ENCODE results near the gene RAB1A. TPM values are rescaled to one million over a fixed set of nuclear protein-coding genes. Genes with fewer than 3 reads are reported as not detected.
A peak's percentile ranks its signal among the peaks of the same experiment; 100 is the strongest.
"Not testable (repeated sequence)": the region's sequence is repeated elsewhere in the genome, so short reads cannot be mapped to it uniquely, and the experiment has no call there.

RAB1A gene
- total RNA-seq, 2 experiments from 2014 or later = 77.1 to 84.8 TPM

- H3K36me3 Mint-ChIP-seq (ENCODE audit: low read depth) = no peaks in the 10 kb centered on the region
- peaks cover 22% of the 10 kb centered on the region for H3K4me1 Mint-ChIP-seq
- H3K27ac Mint-ChIP-seq = no peak overlapping the region
- no peak for ATAC-seq
- no peaks in the 10 kb centered on the region for H3K27me3 Mint-ChIP-seq
- no peak for DNase-seq
- POLR2A ChIA-PET = no interaction called here
- intact Hi-C loops (cut with DNase I, micrococcal nuclease) = no loop called here
- H3K9me3 Mint-ChIP-seq (ENCODE audit: low read depth) = no peaks in the 10 kb centered on the region
- H3K4me3 Mint-ChIP-seq = no peak overlapping the region
- CTCF ChIA-PET = interaction anchor here (0.7 to 1.0 kb wide), 2 partner anchors 25 to 96 kb away, joined by 3 read pairs; no protein-coding TSS in a partner anchor
Measured at GRCh38 chr2:65161551-65162100, 31.7 kb upstream of the RAB1A start.

GRCh38 chr2:65159906-65160305 lies 30.0 kb upstream of the RAB1A start:
- ATAC-seq (no peak), DNase-seq (no peak)
- ChIA-PET CTCF (interaction anchor here (1.2 to 1.3 kb wide), 2 partner anchors 30 to 96 kb away, joined by 3 read pairs; partner anchors contain the start of gene RAB1A), POLR2A (no interaction called here)
- Mint-ChIP-seq H3K4me3 (no peak overlapping the region), H3K36me3 (ENCODE audit: low read depth) (no peaks in the 10 kb centered on the region), H3K27ac (no peak overlapping the region), H3K9me3 (ENCODE audit: low read depth) (no peaks in the 10 kb centered on the region), H3K27me3 (no peaks in the 10 kb centered on the region), H3K4me1 (peaks cover 22% of the 10 kb centered on the region)
- intact Hi-C loops (cut with DNase I, micrococcal nuclease) = no loop called here

- intact Hi-C loops (cut with DNase I, micrococcal nuclease) = no loop called here
- Mint-ChIP-seq H3K9me3 (ENCODE audit: low read depth) (no peaks in the 10 kb centered on the region), H3K27me3 (no peaks in the 10 kb centered on the region), H3K4me3 (no peak overlapping the region), H3K4me1 (peaks cover 17% of the 10 kb centered on the region), H3K36me3 (ENCODE audit: low read depth) (no peaks in the 10 kb centered on the region), H3K27ac (no peak overlapping the region)
- POLR2A ChIA-PET = no interaction called here
- DNase-seq = no peak
- CTCF ChIA-PET = interaction anchor here (1.2 to 1.3 kb wide), 2 partner anchors 29 to 95 kb away, joined by 3 read pairs; partner anchors contain the start of gene RAB1A
- ATAC-seq = no peak
Measured at GRCh38 chr2:65159261-65159660, 29.4 kb upstream of the RAB1A start.

- ATAC-seq (no peak), DNase-seq (no peak)
- intact Hi-C loops (cut with DNase I, micrococcal nuclease) = no loop called here
- POLR2A ChIA-PET = interaction anchor here (0.6 kb wide), 1 partner anchor 9 kb away, joined by 12 read pairs; no protein-coding TSS in a partner anchor
- Mint-ChIP-seq H3K36me3 (ENCODE audit: low read depth) (no peaks in the 10 kb centered on the region), H3K9me3 (ENCODE audit: low read depth) (no peaks in the 10 kb centered on the region), H3K4me1 (peaks cover 13% of the 10 kb centered on the region), H3K4me3 (no peak overlapping the region), H3K27ac (no peak overlapping the region), H3K27me3 (no peaks in the 10 kb centered on the region)
- CTCF ChIA-PET = interaction anchor here (0.6 to 1.9 kb wide), 4 partner anchors 11 to 94 kb away, joined by 3 to 7 read pairs (median 3); partner anchors contain the start of gene RAB1A
Measured at GRCh38 chr2:65158557-65158956, 28.7 kb upstream of the RAB1A start.

- DNase-seq; H3K27me3 Mint-ChIP-seq; H3K4me3 Mint-ChIP-seq; ATAC-seq; intact Hi-C loops (cut with DNase I, micrococcal nuclease); H3K27ac Mint-ChIP-seq; H3K4me1 Mint-ChIP-seq; H3K36me3 Mint-ChIP-seq (ENCODE audit: low read depth); H3K9me3 Mint-ChIP-seq (ENCODE audit: low read depth): not testable (repeated sequence)
- ChIA-PET CTCF (interaction anchor here (1.5 to 1.9 kb wide), 2 partner anchors 12 to 240 kb away, joined by 6 to 7 read pairs; no protein-coding TSS in a partner anchor), POLR2A (interaction anchor here (0.6 kb wide), 1 partner anchor 8 kb away, joined by 12 read pairs; no protein-coding TSS in a partner anchor)
Measured at GRCh38 chr2:65157856-65158255, 27.9 kb upstream of the RAB1A start.

DNA sequence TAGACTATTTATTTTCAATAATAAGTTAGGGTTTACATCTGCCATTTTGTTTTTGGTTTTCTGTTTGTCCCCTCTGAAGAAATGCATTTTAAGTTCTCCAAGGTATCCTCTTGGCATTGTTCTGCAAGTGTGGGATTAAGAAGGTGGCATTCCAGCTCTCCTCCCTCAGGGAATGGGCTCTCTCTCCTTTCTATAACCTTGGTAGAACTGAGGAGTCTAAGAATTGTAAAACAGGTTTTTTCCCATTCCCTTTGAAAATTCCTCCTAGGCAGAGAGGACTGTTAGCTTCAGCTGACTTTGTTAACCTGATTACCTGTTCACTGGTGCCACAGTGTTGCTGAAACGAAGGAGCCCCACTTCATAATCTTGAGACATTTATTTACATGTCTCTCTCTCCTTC lies 26.1 kb upstream of the RAB1A start:
- POLR2A ChIA-PET = interaction anchor here (0.6 kb wide), 1 partner anchor 25 kb away, joined by 3 read pairs; no protein-coding TSS in a partner anchor
- peaks cover 9% of the 10 kb centered on the region for H3K4me1 Mint-ChIP-seq
- H3K9me3 Mint-ChIP-seq (ENCODE audit: low read depth) = no peaks in the 10 kb centered on the region
- no peak overlapping the region for H3K4me3 Mint-ChIP-seq
- intact Hi-C loops (cut with DNase I, micrococcal nuclease) = no loop called here
- ATAC-seq = no peak
- DNase-seq = no peak
- no peak overlapping the region for H3K27ac Mint-ChIP-seq
- H3K27me3 Mint-ChIP-seq = no peaks in the 10 kb centered on the region
- CTCF ChIA-PET = interaction anchor here (0.5 to 2.0 kb wide), 3 partner anchors 8 to 91 kb away, joined by 3 to 8 read pairs (median 5); no protein-coding TSS in a partner anchor
- H3K36me3 Mint-ChIP-seq (ENCODE audit: low read depth) = no peaks in the 10 kb centered on the region

GRCh38 chr2:65153515-65153914 lies 23.6 kb upstream of the RAB1A start:
- Mint-ChIP-seq H3K4me3 (no peak overlapping the region), H3K36me3 (ENCODE audit: low read depth) (no peaks in the 10 kb centered on the region), H3K4me1 (no peaks in the 10 kb centered on the region), H3K9me3 (ENCODE audit: low read depth) (no peaks in the 10 kb centered on the region), H3K27ac (no peak overlapping the region), H3K27me3 (no peaks in the 10 kb centered on the region)
- CTCF ChIA-PET = interaction anchor here (1.1 kb wide), 1 partner anchor 15 kb away, joined by 3 read pairs; no protein-coding TSS in a partner anchor
- POLR2A ChIA-PET = interaction anchor here (0.7 kb wide), 1 partner anchor 93 kb away, joined by 3 read pairs; no protein-coding TSS in a partner anchor
- no peak for DNase-seq
- no peak for ATAC-seq
- intact Hi-C loops (cut with DNase I, micrococcal nuclease) = no loop called here

DNA sequence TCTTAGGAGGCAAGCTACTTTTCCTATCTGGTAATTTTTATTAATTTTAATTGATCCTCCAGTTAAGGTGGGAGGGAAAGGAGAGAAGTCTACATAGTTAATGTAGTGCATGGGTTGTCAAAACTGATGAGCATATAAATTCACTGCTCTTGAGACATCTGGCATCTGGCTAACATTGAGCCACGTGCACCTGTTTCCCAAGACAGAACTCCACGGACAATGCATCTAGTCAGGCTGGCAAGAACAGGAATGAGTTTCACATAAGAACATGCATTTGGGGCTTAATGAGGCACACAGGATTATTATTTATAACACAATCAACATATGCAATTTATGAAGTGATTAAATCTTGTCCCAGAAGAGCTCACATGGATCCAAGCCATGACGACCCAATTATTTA lies 16.2 kb upstream of the RAB1A start:
- ATAC-seq = no peak
- H3K9me3 Mint-ChIP-seq (ENCODE audit: low read depth) = no peaks in the 10 kb centered on the region
- no peaks in the 10 kb centered on the region for H3K27me3 Mint-ChIP-seq
- ChIA-PET POLR2A (no interaction called here), CTCF (interaction anchor here (1.8 kb wide), 1 partner anchor 23 kb away, joined by 5 read pairs; no protein-coding TSS in a partner anchor)
- H3K4me3 Mint-ChIP-seq = no peak overlapping the region
- no peak overlapping the region for H3K27ac Mint-ChIP-seq
- DNase-seq = no peak
- no peaks in the 10 kb centered on the region for H3K4me1 Mint-ChIP-seq
- H3K36me3 Mint-ChIP-seq (ENCODE audit: low read depth) = no peaks in the 10 kb centered on the region
- intact Hi-C loops (cut with DNase I, micrococcal nuclease) = no loop called here

- intact Hi-C loops (cut with DNase I, micrococcal nuclease) = no loop called here
- H3K4me1 Mint-ChIP-seq = no peaks in the 10 kb centered on the region
- H3K4me3 Mint-ChIP-seq = no peak overlapping the region
- ChIA-PET POLR2A (no interaction called here), CTCF (interaction anchor here (0.8 to 1.8 kb wide), 2 partner anchors 25 to 77 kb away, joined by 3 to 5 read pairs; no protein-coding TSS in a partner anchor)
- H3K27me3 Mint-ChIP-seq = no peaks in the 10 kb centered on the region
- no peaks in the 10 kb centered on the region for H3K9me3 Mint-ChIP-seq (ENCODE audit: low read depth)
- DNase-seq = no peak
- H3K27ac Mint-ChIP-seq = no peak overlapping the region
- ATAC-seq = no peak
- H3K36me3 Mint-ChIP-seq (ENCODE audit: low read depth) = no peaks in the 10 kb centered on the region
Measured at GRCh38 chr2:65144571-65144970, 14.7 kb upstream of the RAB1A start.

- no peaks in the 10 kb centered on the region for H3K27me3 Mint-ChIP-seq
- intact Hi-C loops (cut with DNase I, micrococcal nuclease) = no loop called here
- CTCF ChIA-PET = interaction anchor here (1.2 kb wide), 1 partner anchor 8 kb away, joined by 7 read pairs; no protein-coding TSS in a partner anchor
- DNase-seq = peak; percentile 28
- peak; percentile 64 for ATAC-seq
- no peak overlapping the region for H3K27ac Mint-ChIP-seq
- H3K4me3 Mint-ChIP-seq = no peak overlapping the region
- no peaks in the 10 kb centered on the region for H3K4me1 Mint-ChIP-seq
- no peaks in the 10 kb centered on the region for H3K36me3 Mint-ChIP-seq (ENCODE audit: low read depth)
- POLR2A ChIA-PET = no interaction called here
- H3K9me3 Mint-ChIP-seq (ENCODE audit: low read depth) = no peaks in the 10 kb centered on the region
Measured at GRCh38 chr2:65142515-65142914, 12.6 kb upstream of the RAB1A start.

DNA sequence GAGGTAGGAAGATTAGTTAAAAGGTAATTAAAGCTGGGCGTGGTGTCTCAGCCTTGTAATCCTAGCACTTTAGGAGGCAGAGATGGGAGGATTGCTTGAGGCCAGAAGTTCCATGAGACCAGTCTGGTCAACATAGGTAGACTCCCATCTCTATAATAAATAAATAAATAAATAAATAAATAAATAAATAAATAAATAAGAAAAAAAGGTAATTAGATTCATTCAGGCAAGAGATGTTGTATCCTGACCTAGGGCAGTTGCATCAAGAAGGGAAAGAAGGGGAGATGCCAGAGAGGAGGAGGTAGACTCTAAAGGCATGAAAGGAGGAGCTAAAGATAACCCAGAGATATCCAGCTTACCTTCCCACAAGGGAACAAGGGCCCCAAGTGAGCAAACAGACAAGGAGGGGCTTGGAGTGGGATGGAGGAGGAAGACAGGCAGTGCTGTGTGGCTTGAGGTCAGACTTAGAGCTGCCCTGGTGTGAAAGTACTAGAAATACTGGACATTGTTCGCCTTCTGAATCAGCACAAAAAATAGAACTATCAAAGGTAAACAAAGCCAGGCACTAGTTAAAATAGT lies 7.4 kb upstream of the RAB1A start:
- Mint-ChIP-seq H3K27me3 (no peaks in the 10 kb centered on the region), H3K9me3 (ENCODE audit: low read depth) (no peaks in the 10 kb centered on the region), H3K27ac (no peak overlapping the region), H3K4me3 (no peak overlapping the region), H3K36me3 (ENCODE audit: low read depth) (no peaks in the 10 kb centered on the region), H3K4me1 (no peaks in the 10 kb centered on the region)
- ChIA-PET CTCF (interaction anchor here (0.9 to 1.5 kb wide), 3 partner anchors 32 to 163 kb away, joined by 3 to 4 read pairs (median 4); no protein-coding TSS in a partner anchor), POLR2A (no interaction called here)
- ATAC-seq (no peak), DNase-seq (no peak)
- intact Hi-C loops (cut with DNase I, micrococcal nuclease) = no loop called here

Data from activated CD4-positive, alpha-beta T cell treated with anti-CD3 and anti-CD28 coated beads for 36 hours (primary cell).